LNCAP (cell line): Measurements from ENCODE around the gene C16orf74.

Source experiments
- TF ChIP-seq, protein P1 (sequence below): fragments of 450-650 bp; IDR thresholded peaks from 2 replicates; pipeline ENCODE4 v1.5.1; 2017; ENCODE audit warnings: mild to moderate bottlenecking

C16orf74 gene

DNA sequence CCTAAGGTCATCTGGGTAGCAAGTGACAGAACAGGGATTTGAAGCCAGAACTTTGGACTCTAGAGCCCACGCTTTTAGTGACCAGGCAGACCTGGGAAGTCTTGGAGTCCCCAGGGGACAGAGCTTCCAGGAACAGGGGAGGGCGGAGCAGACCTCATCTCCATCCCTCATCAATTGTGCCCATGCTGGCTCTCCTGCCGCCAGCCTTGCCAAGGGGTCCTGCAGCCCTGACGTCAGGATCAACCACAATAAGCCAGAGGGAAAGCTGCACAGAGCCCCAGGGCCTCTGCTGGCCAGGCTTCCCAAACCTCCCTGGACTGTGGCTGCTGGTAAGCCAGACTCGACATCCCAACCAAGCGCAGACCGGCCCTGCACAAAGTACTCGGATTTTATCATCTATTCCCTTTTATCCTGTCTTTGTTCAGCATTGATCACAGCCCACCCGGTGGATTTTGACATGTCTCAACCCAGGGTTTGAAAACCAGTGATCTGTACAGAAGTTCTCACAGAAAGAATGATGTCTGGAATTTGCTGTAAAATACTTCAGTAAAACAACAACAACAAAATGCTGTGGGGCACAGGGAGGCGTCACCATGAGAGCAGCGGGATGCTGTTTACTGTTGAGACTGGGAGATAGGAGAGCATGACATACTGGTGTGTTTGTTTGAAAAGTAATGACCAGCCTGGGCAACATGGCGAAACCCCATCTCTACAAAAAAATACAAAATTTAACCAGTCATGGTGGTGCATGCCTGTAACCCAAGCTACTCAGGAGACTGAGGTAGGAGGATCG, 11.8 kb downstream of the C16orf74 start:
- TF ChIP-seq, protein P1, sequence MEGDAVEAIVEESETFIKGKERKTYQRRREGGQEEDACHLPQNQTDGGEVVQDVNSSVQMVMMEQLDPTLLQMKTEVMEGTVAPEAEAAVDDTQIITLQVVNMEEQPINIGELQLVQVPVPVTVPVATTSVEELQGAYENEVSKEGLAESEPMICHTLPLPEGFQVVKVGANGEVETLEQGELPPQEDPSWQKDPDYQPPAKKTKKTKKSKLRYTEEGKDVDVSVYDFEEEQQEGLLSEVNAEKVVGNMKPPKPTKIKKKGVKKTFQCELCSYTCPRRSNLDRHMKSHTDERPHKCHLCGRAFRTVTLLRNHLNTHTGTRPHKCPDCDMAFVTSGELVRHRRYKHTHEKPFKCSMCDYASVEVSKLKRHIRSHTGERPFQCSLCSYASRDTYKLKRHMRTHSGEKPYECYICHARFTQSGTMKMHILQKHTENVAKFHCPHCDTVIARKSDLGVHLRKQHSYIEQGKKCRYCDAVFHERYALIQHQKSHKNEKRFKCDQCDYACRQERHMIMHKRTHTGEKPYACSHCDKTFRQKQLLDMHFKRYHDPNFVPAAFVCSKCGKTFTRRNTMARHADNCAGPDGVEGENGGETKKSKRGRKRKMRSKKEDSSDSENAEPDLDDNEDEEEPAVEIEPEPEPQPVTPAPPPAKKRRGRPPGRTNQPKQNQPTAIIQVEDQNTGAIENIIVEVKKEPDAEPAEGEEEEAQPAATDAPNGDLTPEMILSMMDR = no peak

DNA sequence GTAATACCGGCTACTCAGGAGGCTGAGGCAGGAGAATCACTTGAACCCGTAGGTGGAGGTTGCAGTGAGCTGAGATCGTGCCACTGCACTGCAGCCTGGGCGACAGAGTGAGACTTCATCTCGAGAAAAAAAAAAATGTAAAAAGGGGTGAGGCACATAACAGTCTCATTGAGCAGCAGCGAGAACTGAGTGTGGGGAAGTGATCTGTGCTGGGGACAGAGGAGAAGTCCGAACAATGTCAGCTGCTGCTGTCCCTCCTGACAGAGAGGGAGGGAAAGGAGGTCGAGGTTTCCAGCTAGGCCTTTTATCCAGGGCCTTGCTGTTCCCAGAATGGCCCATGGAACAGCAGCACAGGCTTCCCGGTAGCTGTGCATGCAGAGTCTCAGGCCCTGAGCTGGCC, 14.0 kb downstream of the C16orf74 start:
- TF ChIP-seq, protein P1 = no peak

DNA sequence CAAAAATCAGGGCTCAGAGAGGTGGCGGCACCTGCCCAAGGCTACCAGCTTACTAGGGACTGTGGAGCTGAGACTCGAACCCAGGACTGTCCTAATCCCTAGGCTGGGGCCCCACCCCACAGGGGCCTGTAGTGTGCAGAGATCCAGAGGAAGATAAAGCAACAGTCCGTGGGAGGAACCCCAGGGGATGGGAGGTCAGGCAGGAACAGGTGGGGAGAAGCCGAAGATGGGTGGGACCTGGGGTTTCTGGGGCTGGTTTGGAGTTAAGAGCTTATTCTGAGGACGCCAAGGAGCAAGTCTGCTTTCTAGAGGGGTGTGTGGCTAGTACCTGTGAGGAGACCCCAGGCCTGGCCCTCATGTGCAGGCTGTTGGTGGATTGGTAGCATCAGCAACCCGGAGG, 14.9 kb downstream of the C16orf74 start:
- TF ChIP-seq, protein P1 = no peak

DNA sequence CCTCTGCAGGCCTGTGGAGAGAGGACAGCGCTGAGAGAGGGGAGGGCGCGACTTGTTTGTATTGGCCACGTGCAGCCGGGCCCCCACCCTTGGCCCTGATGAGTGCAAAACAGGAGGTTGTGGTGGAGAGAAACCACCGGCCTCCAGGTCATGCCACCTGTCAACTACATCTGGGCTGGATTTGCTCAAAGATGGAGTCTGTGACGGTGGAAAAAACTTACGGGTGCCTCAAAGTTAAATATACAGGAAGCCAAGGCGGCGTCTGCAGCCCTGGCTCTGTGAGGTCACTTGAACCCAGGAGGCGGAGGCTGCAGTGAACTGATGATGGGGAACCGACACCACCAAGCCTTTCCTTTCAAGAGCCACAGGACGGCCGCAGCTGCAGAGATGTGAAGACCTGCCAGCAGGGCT, 15.7 kb downstream of the C16orf74 start:
- TF ChIP-seq, protein P1 = no peak

DNA sequence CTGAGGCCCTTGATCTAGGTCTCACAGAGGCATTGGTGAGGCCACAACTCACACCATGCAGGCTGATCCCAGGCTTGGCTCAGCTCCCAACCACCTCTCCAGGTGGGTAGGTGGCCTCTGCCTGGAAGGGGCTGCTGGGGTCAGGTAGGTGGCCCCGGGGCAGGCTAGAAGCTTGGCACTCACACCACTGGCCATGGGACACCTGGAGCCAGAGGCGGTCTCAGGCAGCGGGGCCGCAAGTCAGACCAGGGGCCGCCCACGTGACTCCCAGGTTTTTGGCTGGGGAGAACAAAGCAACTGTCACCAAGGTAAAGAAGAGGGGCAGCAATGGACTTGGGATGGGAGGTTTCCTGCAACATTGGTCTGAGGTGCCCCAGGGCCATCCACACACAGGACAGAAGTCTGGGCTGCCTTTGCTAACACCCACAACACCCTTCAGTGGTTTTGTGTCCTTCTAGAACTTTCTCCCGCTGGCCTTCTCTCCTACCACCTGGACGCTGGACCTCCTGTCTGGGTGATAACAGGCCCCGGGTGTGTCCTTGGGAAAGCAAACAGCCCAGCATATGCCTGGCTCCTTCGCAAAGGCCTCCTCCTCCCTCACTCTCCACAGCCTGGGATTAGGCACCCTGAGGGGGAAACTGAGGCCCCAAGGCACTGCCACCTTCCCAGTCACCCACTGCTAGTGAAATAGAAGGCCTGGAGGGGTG, 16.4 kb downstream of the C16orf74 start:
- TF ChIP-seq, protein P1 = no peak

DNA sequence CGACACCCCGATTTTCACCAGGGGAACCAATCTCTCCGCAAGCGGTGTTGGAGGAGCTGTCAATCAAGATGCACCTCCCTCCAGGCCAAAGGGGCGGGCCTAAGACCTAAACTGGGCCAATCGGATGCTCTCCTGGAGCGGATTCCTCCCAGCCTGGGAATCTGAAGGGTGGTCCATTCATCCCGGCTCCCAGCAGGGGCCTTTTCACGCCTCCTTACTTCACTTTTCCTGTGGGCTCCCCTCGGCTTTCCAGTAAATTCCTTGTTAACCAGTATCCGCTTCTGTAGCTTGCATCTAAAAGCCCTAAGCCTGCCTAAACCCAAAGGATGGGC, 17.1 kb downstream of the C16orf74 start:
- TF ChIP-seq, protein P1 = no peak

DNA sequence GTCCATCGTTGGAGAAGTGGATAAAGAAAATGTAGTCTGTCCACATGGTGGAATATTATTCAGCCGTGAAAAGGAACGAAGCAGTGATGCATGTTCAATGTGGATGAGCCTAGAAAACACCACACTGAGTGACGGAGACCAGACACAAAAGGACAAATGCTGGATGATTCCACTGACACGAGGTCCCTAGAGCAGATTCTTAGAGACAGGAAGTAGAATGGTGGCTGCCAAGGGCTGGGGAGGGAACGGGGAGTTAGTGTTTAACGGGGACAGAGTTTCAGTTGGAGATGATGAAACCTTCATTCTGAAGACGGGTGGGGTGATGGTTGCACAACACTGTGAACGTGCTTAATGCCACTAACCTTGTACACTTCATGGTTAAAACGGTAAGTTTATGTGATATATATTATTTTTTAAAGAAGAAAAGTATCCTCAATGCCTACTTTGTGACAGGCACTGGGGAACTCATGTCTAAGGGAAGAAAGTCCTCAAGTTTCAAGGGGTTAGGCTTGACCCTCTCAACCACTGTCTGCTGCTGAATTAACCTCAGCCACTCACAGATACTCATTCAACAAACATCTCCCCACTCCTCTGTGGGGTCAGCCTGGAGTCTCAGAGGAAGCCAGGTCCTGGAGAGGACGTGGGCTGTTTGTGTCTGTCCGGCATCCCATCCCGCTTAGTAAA, 17.6 kb downstream of the C16orf74 start:
- TF ChIP-seq, protein P1 = no peak
